Stimulated activated CD8-positive, alpha-beta memory T cell treated with anti-CD3 and anti-CD28 coated beads, Interleukin-2, amount 100 ng/mL, for 1 hour (primary cell): ENCODE data around the gene CLCN5.

Experiments used
- DNase-seq, 2 donors: peaks; one replicate each; pipeline ENCODE4 v3.0.0-alpha.2; 2020; ENCODE audit warnings: low read depth in 2 of 2

The CLCN5 gene

GRCh38 chrX:49932791-49933190 lies 10.4 kb downstream of the CLCN5 start:
- no peak for DNase-seq

- no peak for DNase-seq
Measured at GRCh38 chrX:49934148-49934547, 11.8 kb downstream of the CLCN5 start.

GRCh38 chrX:49934729-49935128 lies 12.3 kb downstream of the CLCN5 start:
- no peak for DNase-seq

GRCh38 chrX:49947781-49948180 lies 25.4 kb downstream of the CLCN5 start:
- DNase-seq, result no peak

- DNase-seq, result no peak
Measured at GRCh38 chrX:49949961-49950360, 27.6 kb downstream of the CLCN5 start.

- no peak for DNase-seq
Measured at GRCh38 chrX:49951524-49952193, 29.3 kb downstream of the CLCN5 start.

- no peak for DNase-seq
Measured at GRCh38 chrX:49956313-49956712, 33.9 kb downstream of the CLCN5 start.

- DNase-seq, result no peak
Measured at GRCh38 chrX:49958727-49959485, 36.5 kb downstream of the CLCN5 start.

GRCh38 chrX:49959602-49960001 lies 37.2 kb downstream of the CLCN5 start:
- DNase-seq, result no peak

GRCh38 chrX:49960061-49960460 lies 37.7 kb downstream of the CLCN5 start:
- DNase-seq, result no peak

- no peak for DNase-seq
Measured at GRCh38 chrX:49970674-49971073, 48.3 kb downstream of the CLCN5 start.

GRCh38 chrX:49972328-49972860 lies 50.0 kb downstream of the CLCN5 start:
- no peak for DNase-seq

GRCh38 chrX:49976682-49977197 lies 54.3 kb downstream of the CLCN5 start:
- DNase-seq, result no peak

- no peak for DNase-seq
Measured at GRCh38 chrX:49977319-49978090, 55.1 kb downstream of the CLCN5 start.

GRCh38 chrX:49978176-49978575 lies 55.8 kb downstream of the CLCN5 start:
- no peak for DNase-seq

- DNase-seq, result no peak
Measured at GRCh38 chrX:49986058-49986457, 63.7 kb downstream of the CLCN5 start.

GRCh38 chrX:49987651-49988050 lies 65.3 kb downstream of the CLCN5 start:
- no peak for DNase-seq

GRCh38 chrX:49988143-49988542 lies 65.7 kb downstream of the CLCN5 start:
- no peak for DNase-seq

- no peak for DNase-seq
Measured at GRCh38 chrX:49991758-49992157, 69.4 kb downstream of the CLCN5 start.

- no peak for DNase-seq
Measured at GRCh38 chrX:49992853-49993252, 70.5 kb downstream of the CLCN5 start.

GRCh38 chrX:49993661-49994060 lies 71.3 kb downstream of the CLCN5 start:
- DNase-seq, result no peak

GRCh38 chrX:49995107-49995731 lies 72.8 kb downstream of the CLCN5 start:
- no peak for DNase-seq
